Suprapubic skin (tissue), 4 donors: ENCODE measurements around the gene NEDD9.

ENCODE experiments used
- POLR2A ChIP-seq, 2 donors: fragments of 450-650 bp; IDR thresholded peaks; one replicate each; pipeline ENCODE4 v1.6.1; 2017; ENCODE audit warnings: antibody characterized with exemption in 2 of 2, mild to moderate bottlenecking in 2 of 2, moderate library complexity in 2 of 2
- POLR2AphosphoS5 ChIP-seq, 3 donors: sonication (generic); formaldehyde crosslinking; IDR thresholded peaks; one replicate each; pipeline ENCODE4 v1.6.1; 2017; ENCODE audit warnings: antibody characterized with exemption in 3 of 3
- TF ChIP-seq, protein P1 (sequence below), 2 donors: fragments of 200-600 bp in 1 of 2; fragments of 450-650 bp in 1 of 2; sonication (generic) in 1 of 2; IDR thresholded peaks; one replicate each; pipeline ENCODE4 v1.5.1; 2016 to 2019; ENCODE audit warnings: antibody characterized with exemption in 2 of 2, mild to moderate bottlenecking in 1 of 2, moderate library complexity in 1 of 2

DNA sequence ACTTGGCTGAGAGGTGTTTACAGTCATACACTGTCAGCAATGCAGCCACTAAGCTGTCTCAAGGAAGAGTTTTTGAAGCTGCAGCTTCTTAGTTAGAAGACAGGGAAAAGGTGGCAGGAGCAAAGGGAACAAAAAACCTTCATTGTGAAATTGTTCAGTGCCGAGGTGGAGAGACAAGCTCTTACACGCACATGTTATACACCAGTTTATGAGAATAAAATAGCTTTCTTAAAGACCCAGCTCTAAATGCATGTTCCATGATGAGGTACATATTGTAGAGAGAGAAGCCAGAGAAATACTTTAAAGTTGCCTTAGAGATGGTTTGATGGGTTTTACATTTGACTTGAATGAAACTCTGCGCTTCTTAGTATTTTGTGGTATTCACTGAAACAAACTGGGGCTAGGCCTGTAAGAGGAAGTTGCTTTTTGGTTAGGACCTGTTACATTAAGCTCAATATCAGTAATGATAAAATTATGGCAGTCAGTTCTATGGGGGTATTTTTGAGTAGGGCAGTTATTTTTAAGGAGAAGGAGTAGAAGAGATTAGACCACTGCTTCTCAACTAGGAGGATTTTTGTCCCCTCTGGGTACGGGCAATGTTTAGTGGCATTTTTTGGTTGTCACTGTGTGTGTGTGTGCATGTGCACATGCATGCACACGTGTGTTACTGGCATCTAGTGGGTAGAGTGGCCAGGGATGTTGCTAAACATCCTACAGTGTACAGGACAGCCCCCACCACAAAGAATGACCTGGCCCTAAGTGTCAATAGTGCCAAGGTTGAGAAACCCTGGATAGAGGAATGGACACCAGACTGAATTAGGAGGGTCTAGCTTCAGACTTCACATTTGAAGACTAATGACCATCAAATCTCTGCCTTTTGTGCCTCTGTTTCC is 9.8 kb downstream of the NEDD9 start:
- TF ChIP-seq, protein P1, sequence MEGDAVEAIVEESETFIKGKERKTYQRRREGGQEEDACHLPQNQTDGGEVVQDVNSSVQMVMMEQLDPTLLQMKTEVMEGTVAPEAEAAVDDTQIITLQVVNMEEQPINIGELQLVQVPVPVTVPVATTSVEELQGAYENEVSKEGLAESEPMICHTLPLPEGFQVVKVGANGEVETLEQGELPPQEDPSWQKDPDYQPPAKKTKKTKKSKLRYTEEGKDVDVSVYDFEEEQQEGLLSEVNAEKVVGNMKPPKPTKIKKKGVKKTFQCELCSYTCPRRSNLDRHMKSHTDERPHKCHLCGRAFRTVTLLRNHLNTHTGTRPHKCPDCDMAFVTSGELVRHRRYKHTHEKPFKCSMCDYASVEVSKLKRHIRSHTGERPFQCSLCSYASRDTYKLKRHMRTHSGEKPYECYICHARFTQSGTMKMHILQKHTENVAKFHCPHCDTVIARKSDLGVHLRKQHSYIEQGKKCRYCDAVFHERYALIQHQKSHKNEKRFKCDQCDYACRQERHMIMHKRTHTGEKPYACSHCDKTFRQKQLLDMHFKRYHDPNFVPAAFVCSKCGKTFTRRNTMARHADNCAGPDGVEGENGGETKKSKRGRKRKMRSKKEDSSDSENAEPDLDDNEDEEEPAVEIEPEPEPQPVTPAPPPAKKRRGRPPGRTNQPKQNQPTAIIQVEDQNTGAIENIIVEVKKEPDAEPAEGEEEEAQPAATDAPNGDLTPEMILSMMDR (IDR thresholded peaks at IDR 0.05): no peak
- TF ChIP-seq POLR2A (IDR thresholded peaks at IDR 0.05): no peak
- no peak for TF ChIP-seq POLR2AphosphoS5 (IDR thresholded peaks at IDR 0.05)
